OCI-LY1 (cell line): ENCODE results near the gene ELFN1.

Experiments
- H2AFZ ChIP-seq: fragments of 200-600 bp; sonication (generic), shearing (Covaris generic); 2 replicates; pipeline ENCODE4 v1.6.0; 2014; ENCODE audit warnings: antibody characterized with exemption, mild to moderate bottlenecking, low read length
- H3F3A ChIP-seq: fragments of 200-600 bp; sonication (generic), shearing (Covaris generic); 2 replicates; pipeline ENCODE4 v1.6.0; 2014; ENCODE audit warnings: mild to moderate bottlenecking, antibody characterized with exemption, low read length, moderate library complexity; ENCODE audit not compliant: insufficient read depth
- H3K27ac ChIP-seq: fragments of 200-600 bp; sonication (generic); 2 replicates; pipeline ENCODE4 v1.5.1; 2014; ENCODE audit warnings: low read length, mixed run types, mild to moderate bottlenecking, low read depth; ENCODE audit not compliant: poor library complexity, severe bottlenecking
- H3K27me3 ChIP-seq: fragments of 200-600 bp; sonication (generic); 2 replicates; pipeline ENCODE4 v1.6.0; 2014; ENCODE audit warnings: antibody characterized with exemption, mild to moderate bottlenecking, low read length, moderate library complexity; ENCODE audit not compliant: insufficient read depth
- H3K36me3 ChIP-seq: fragments of 200-600 bp; sonication (generic); 2 replicates; pipeline ENCODE4 v1.6.1; 2014; ENCODE audit warnings: mild to moderate bottlenecking, antibody characterized with exemption, low read length, moderate library complexity, mixed read lengths; ENCODE audit not compliant: insufficient read depth
- H3K4me1 ChIP-seq: fragments of 200-600 bp; sonication (generic); 2 replicates; pipeline ENCODE4 v1.5.1; 2014; ENCODE audit warnings: mild to moderate bottlenecking, low read length, moderate library complexity; ENCODE audit not compliant: insufficient read depth, severe bottlenecking
- H3K4me2 ChIP-seq: fragments of 200-600 bp; sonication (generic), shearing (Covaris generic); 2 replicates; pipeline ENCODE4 v1.6.1; 2014; ENCODE audit warnings: low read length
- H3K4me3 ChIP-seq: fragments of 200-600 bp; sonication (generic); 2 replicates; pipeline ENCODE4 v1.5.1; 2014; ENCODE audit warnings: low read length, low read depth, mild to moderate bottlenecking, mixed read lengths; ENCODE audit not compliant: poor library complexity, severe bottlenecking
- H3K79me2 ChIP-seq: fragments of 200-600 bp; shearing (Covaris generic); 2 replicates; pipeline ENCODE4 v1.6.1; 2016; ENCODE audit warnings: mixed run types, low read length, mixed read lengths; ENCODE audit not compliant: insufficient read depth
- H3K9ac ChIP-seq: fragments of 200-600 bp; sonication (generic), shearing (Covaris generic); 2 replicates; pipeline ENCODE4 v1.6.1; 2014; ENCODE audit warnings: mild to moderate bottlenecking, low read length, mixed read lengths
- H3K9me2 ChIP-seq: fragments of 200-600 bp; sonication (generic), shearing (Covaris generic); 2 replicates; pipeline ENCODE4 v1.6.1; 2014; ENCODE audit warnings: low read depth, mild to moderate bottlenecking, low read length, mixed read lengths
- H3K9me3 ChIP-seq: fragments of 200-600 bp; shearing (Covaris generic); 2 replicates; pipeline ENCODE4 v1.6.1; 2014; ENCODE audit warnings: low read length, mixed read lengths
- H4K20me1 ChIP-seq: fragments of 200-600 bp; sonication (generic), shearing (Covaris generic); 2 replicates; pipeline ENCODE4 v1.6.0; 2016; ENCODE audit warnings: mild to moderate bottlenecking, low read length; ENCODE audit not compliant: insufficient read depth
- CTCF ChIP-seq: fragments of 200-600 bp; sonication (generic), shearing (Covaris generic); IDR thresholded peaks from 2 replicates; pipeline ENCODE4 v1.5.1; 2017; ENCODE audit warnings: mild to moderate bottlenecking, antibody characterized with exemption, low read length, moderate library complexity, mixed read lengths
- EZH2 ChIP-seq: fragments of 200-600 bp; sonication (generic), shearing (Covaris generic); IDR thresholded peaks from 2 replicates; pipeline ENCODE4 v1.8.0; 2017; ENCODE audit warnings: borderline replicate concordance, mixed run types, mild to moderate bottlenecking, antibody characterized with exemption, low read length, moderate library complexity, mixed read lengths

Gene ELFN1

GRCh38 chr7:1752111-1752510 is 82.0 kb downstream of the ELFN1 start:
- H3K9me3 ChIP-seq, result no peaks in the 10 kb centered on the region
- no peaks in the 10 kb centered on the region for H3K9me2 ChIP-seq
- peaks cover 29% of the 10 kb centered on the region for H3K4me1 ChIP-seq
- H3K9ac ChIP-seq, result no peak overlapping the region
- TF ChIP-seq CTCF, result no peak
- TF ChIP-seq EZH2, result no peak
- H4K20me1 ChIP-seq, result no peaks in the 10 kb centered on the region
- H3K4me3 ChIP-seq, result no peak overlapping the region
- no peaks in the 10 kb centered on the region for H3K36me3 ChIP-seq
- no peak overlapping the region for H2AFZ ChIP-seq
- peaks cover 17% of the 10 kb centered on the region for H3K27me3 ChIP-seq
- no peak overlapping the region for H3K27ac ChIP-seq
- no peak overlapping the region for H3K4me2 ChIP-seq
- H3K79me2 ChIP-seq, result no peaks in the 10 kb centered on the region
- H3F3A ChIP-seq, result 0 out of 2 replicates have a peak, but pooled peaks cover 3% of the 10 kb centered on the region

GRCh38 chr7:1752771-1753563 is 82.9 kb downstream of the ELFN1 start:
- H3K27ac ChIP-seq, result no peak overlapping the region
- peaks cover 29% of the 10 kb centered on the region for H3K4me1 ChIP-seq
- peak overlapping the region; percentile 48 for H3K4me2 ChIP-seq
- peaks cover 22% of the 10 kb centered on the region for H3K27me3 ChIP-seq
- peak overlapping the region; percentile 36 for H3K4me3 ChIP-seq
- no peaks in the 10 kb centered on the region for H3K36me3 ChIP-seq
- peak overlapping the region; percentile 97 for H2AFZ ChIP-seq
- H3K9me3 ChIP-seq, result no peaks in the 10 kb centered on the region
- 0 out of 2 replicates have a peak, but pooled peaks cover 3% of the 10 kb centered on the region for H3F3A ChIP-seq
- H3K79me2 ChIP-seq, result no peaks in the 10 kb centered on the region
- no peaks in the 10 kb centered on the region for H3K9me2 ChIP-seq
- no peak overlapping the region for H3K9ac ChIP-seq
- no peaks in the 10 kb centered on the region for H4K20me1 ChIP-seq
- TF ChIP-seq CTCF (no peak), EZH2 (no peak)

- no peak overlapping the region for H3K27ac ChIP-seq
- H3K4me2 ChIP-seq, result peak overlapping the region; percentile 48
- peak overlapping the region; percentile 97 for H2AFZ ChIP-seq
These were observed 83.4 kb downstream of the ELFN1 start for GRCh38 chr7:1753564-1753867.

More at GRCh38 chr7:1753564-1753867, 83.4 kb downstream of the ELFN1 start:
- Histone ChIP-seq H3F3A (0 out of 2 replicates have a peak, but pooled peaks cover 3% of the 10 kb centered on the region), H3K9me3 (no peaks in the 10 kb centered on the region), H3K4me1 (peaks cover 29% of the 10 kb centered on the region), H4K20me1 (no peaks in the 10 kb centered on the region), H3K9me2 (no peaks in the 10 kb centered on the region), H3K27me3 (peaks cover 17% of the 10 kb centered on the region), H3K79me2 (no peaks in the 10 kb centered on the region), H3K9ac (no peak overlapping the region), H3K4me3 (peak overlapping the region; percentile 36), H3K36me3 (no peaks in the 10 kb centered on the region)
- TF ChIP-seq EZH2 (no peak), CTCF (no peak)
